HCT116 (cell line): ENCODE measurements around the gene BOD1.

Experiments used
- ATF3 ChIP-seq: IDR thresholded peaks from 2 replicates; pipeline ENCODE4 v1.6.1; 2012
- CTCF ChIP-seq, 3 experiments: fragments of 200-600 bp in 1 of 3; sonication (generic) in 1 of 3; IDR thresholded peaks in 2 of 3; conservative IDR thresholded peaks in 1 of 3; 2 replicates each; pipeline ENCODE4 v1.5.1; 2012 to 2017; ENCODE audit warnings: low read depth in 2 of 3, low read length in 2 of 3, antibody characterized with exemption in 1 of 3, borderline replicate concordance in 1 of 3, control low read depth in 1 of 3, mild to moderate bottlenecking in 1 of 3, mixed read lengths in 1 of 3, mixed run types in 1 of 3, moderate library complexity in 1 of 3; ENCODE audit not compliant: insufficient read depth in 1 of 3
- EZH2 ChIP-seq: fragments of 200-600 bp; sonication (generic); IDR thresholded peaks from 2 replicates; pipeline ENCODE4 v1.6.1; 2017; ENCODE audit warnings: antibody characterized with exemption, mixed run types
- EZH2phosphoT487 ChIP-seq: fragments of 200-600 bp; IDR thresholded peaks from 2 replicates; pipeline ENCODE4 v1.6.1; 2018; ENCODE audit warnings: antibody characterized with exemption, borderline replicate concordance
- POLR2AphosphoS5 ChIP-seq: IDR thresholded peaks from 2 replicates; pipeline ENCODE4 v1.6.1; 2011; ENCODE audit warnings: mild to moderate bottlenecking, low read depth, low read length, moderate library complexity

- TF ChIP-seq POLR2AphosphoS5: no peak
- no peak for TF ChIP-seq ATF3
- no peak for TF ChIP-seq CTCF (IDR thresholded peaks at IDR 0.05 in 2 of 3, conservative IDR thresholded peaks at IDR 0.05 in 1 of 3; ENCODE audit: borderline replicate concordance in 1 of 3, insufficient read depth in 1 of 3, low read depth in 2 of 3, low read length in 2 of 3)
- no peak for TF ChIP-seq EZH2phosphoT487
- no peak for TF ChIP-seq EZH2
These were observed 28.4 kb upstream of the BOD1 start for GRCh38 chr5:173644673-173645436.
